H1 (cell line): ENCODE measurements around the gene CDC42SE2. TPM values are rescaled to one million over a fixed set of nuclear protein-coding genes. Genes with fewer than 3 reads are reported as not detected.

Source experiments
- CTCF ChIA-PET: fragments of 300-600 bp; sonication (Branson Sonifier 250); formaldehyde crosslinking; loops from one replicate; lab custom pipeline; 2021; ENCODE audit not compliant: partially characterized antibody; lab: Charles Lee
- POLR2A ChIA-PET: fragments of 300-600 bp; sonication (Branson Sonifier 250); formaldehyde crosslinking; loops from one replicate; lab custom pipeline; 2021; ENCODE audit warnings: inconsistent platforms; ENCODE audit not compliant: partially characterized antibody; lab: Charles Lee
- DNase-seq, 2 experiments: peaks; one replicate each; pipeline versions ENCODE4 v3.0.0 to v3.0.0-alpha.2; 2010 to 2022; ENCODE audit warnings: low spot score in 2 of 2, low read depth in 1 of 2, mixed read lengths in 1 of 2
- FAIRE-seq: peaks from 2 replicates; lab custom pipeline; 2011; peaks lifted over from hg19 to GRCh38; lab: Jason Lieb, UNC
- H2AFZ ChIP-seq: 2 replicates; pipeline ENCODE4 v1.8.1; 2012; ENCODE audit warnings: low read length, inconsistent platforms
- H2AK5ac ChIP-seq: 2 replicates; pipeline ENCODE4 v1.6.1; 2013; ENCODE audit warnings: low read depth, low read length
- H2BK120ac ChIP-seq: replicated peaks from 2 replicates; pipeline ENCODE3; 2013; ENCODE audit warnings: low read depth, low read length, inconsistent platforms
- H2BK12ac ChIP-seq: 2 replicates; pipeline ENCODE4 v1.6.1; 2013; ENCODE audit warnings: low read depth, low read length
- H2BK15ac ChIP-seq: 2 replicates; pipeline ENCODE4 v1.6.1; 2013; ENCODE audit warnings: low read length
- H2BK20ac ChIP-seq: 2 replicates; pipeline ENCODE4 v1.6.1; 2013; ENCODE audit warnings: low read length
- H2BK5ac ChIP-seq: 2 replicates; pipeline ENCODE4 v1.6.1; 2013; ENCODE audit warnings: low read depth, low read length
- H3K14ac ChIP-seq: 2 replicates; pipeline ENCODE4 v1.6.1; 2013; ENCODE audit warnings: inconsistent platforms; ENCODE audit not compliant: insufficient read length
- H3K18ac ChIP-seq: 2 replicates; pipeline ENCODE4 v1.6.1; 2013; ENCODE audit warnings: low read length; ENCODE audit errors: extremely low read depth
- H3K23ac ChIP-seq: 2 replicates; pipeline ENCODE4 v1.6.1; 2013; ENCODE audit warnings: inconsistent platforms; ENCODE audit not compliant: insufficient read length
- H3K23me2 ChIP-seq: 2 replicates; pipeline ENCODE4 v1.6.1; 2013; ENCODE audit warnings: low read depth, low read length
- H3K27ac ChIP-seq: 2 replicates; pipeline ENCODE4 v1.6.1; 2011; ENCODE audit warnings: low read depth, low read length, inconsistent platforms
- H3K27me3 ChIP-seq, 4 experiments: replicated peaks in 1 of 4; 1 replicate in 1 of 4; 2 replicates in 3 of 4; pipeline versions ENCODE4 v1.6.1 to v1.8.1; 2011 to 2013; ENCODE audit warnings: low read length in 3 of 4, mild to moderate bottlenecking in 3 of 4, inconsistent platforms in 2 of 4, mixed read lengths in 2 of 4, moderate library complexity in 1 of 4; ENCODE audit not compliant: control insufficient read depth in 3 of 4, insufficient read depth in 3 of 4; ENCODE audit errors: extremely low read depth in 1 of 4
- H3K36me3 ChIP-seq, 4 experiments: 2 replicates each; pipeline versions ENCODE4 v1.6.1 to v1.8.1; 2011 to 2013; ENCODE audit warnings: mild to moderate bottlenecking in 4 of 4, low read length in 3 of 4, moderate library complexity in 2 of 4, control low read depth in 1 of 4, inconsistent platforms in 1 of 4; ENCODE audit not compliant: insufficient read depth in 4 of 4, control insufficient read depth in 2 of 4
- H3K4ac ChIP-seq: replicated peaks from 2 replicates; pipeline ENCODE3; 2013; ENCODE audit warnings: low read length, low read depth, mixed read lengths, inconsistent platforms; ENCODE audit not compliant: insufficient read length
- H3K4me1 ChIP-seq, 4 experiments: replicated peaks in 1 of 4; 1 replicate in 1 of 4; 2 replicates in 3 of 4; pipeline versions ENCODE4 v1.6.1 to v1.8.1; 2011 to 2013; ENCODE audit warnings: low read length in 3 of 4, inconsistent platforms in 2 of 4, mixed read lengths in 1 of 4; ENCODE audit not compliant: insufficient read depth in 4 of 4, control insufficient read depth in 3 of 4
- H3K4me2 ChIP-seq, 2 experiments: 2 replicates each; pipeline versions ENCODE4 v1.6.1 to v1.8.1; 2011 to 2013; ENCODE audit warnings: low read depth in 2 of 2, low read length in 2 of 2, control low read depth in 1 of 2, inconsistent platforms in 1 of 2, mild to moderate bottlenecking in 1 of 2; ENCODE audit not compliant: insufficient read depth in 1 of 2
- H3K4me3 ChIP-seq, 4 experiments: fragments of 200-600, 300-600 bp in 1 of 4; sonication (generic), shearing (Covaris generic), sonication (Bioruptor Twin) in 1 of 4; 2 replicates each; pipeline versions ENCODE4 v1.5.1 to v1.8.1; 2011 to 2016; ENCODE audit warnings: low read length in 4 of 4, low read depth in 3 of 4, control low read depth in 2 of 4, inconsistent platforms in 2 of 4, mild to moderate bottlenecking in 2 of 4, mixed read lengths in 1 of 4, moderate library complexity in 1 of 4; ENCODE audit not compliant: insufficient read depth in 2 of 4; ENCODE audit errors: extremely low read depth in 1 of 4
- H3K56ac ChIP-seq: replicated peaks from 2 replicates; pipeline ENCODE3; 2013; ENCODE audit warnings: low read depth, mild to moderate bottlenecking, mixed read lengths, low read length, inconsistent platforms; ENCODE audit not compliant: insufficient read length
- H3K79me1 ChIP-seq: 2 replicates; pipeline ENCODE4 v1.6.1; 2013; ENCODE audit warnings: low read depth, low read length, control low read depth
- H3K79me2 ChIP-seq, 2 experiments: 2 replicates each; pipeline versions ENCODE4 v1.6.1 to v1.8.1; 2012 to 2013; ENCODE audit warnings: low read length in 2 of 2, mild to moderate bottlenecking in 2 of 2, inconsistent platforms in 1 of 2; ENCODE audit not compliant: insufficient read depth in 2 of 2, control insufficient read depth in 1 of 2
- H3K9ac ChIP-seq, 4 experiments: replicated peaks in 1 of 4; 1 replicate in 1 of 4; 2 replicates in 3 of 4; pipeline versions ENCODE4 v1.6.1 to v1.8.1; 2011 to 2013; ENCODE audit warnings: low read depth in 3 of 4, low read length in 3 of 4, control low read depth in 2 of 4, mild to moderate bottlenecking in 2 of 4, moderate library complexity in 2 of 4, inconsistent platforms in 1 of 4; ENCODE audit errors: extremely low read depth in 1 of 4
- H3K9me3 ChIP-seq, 2 experiments: 2 replicates each; pipeline versions ENCODE4 v1.6.1 to v1.8.1; 2012 to 2013; ENCODE audit warnings: mild to moderate bottlenecking in 2 of 2, moderate library complexity in 2 of 2, control low read depth in 1 of 2, inconsistent platforms in 1 of 2, low read depth in 1 of 2, low read length in 1 of 2, mixed read lengths in 1 of 2; ENCODE audit not compliant: insufficient read depth in 2 of 2
- H4K20me1 ChIP-seq, 2 experiments: replicated peaks in 1 of 2; 2 replicates each; pipeline versions ENCODE3 to v1.8.1; 2011 to 2013; ENCODE audit warnings: inconsistent platforms in 2 of 2, low read length in 2 of 2, mild to moderate bottlenecking in 1 of 2; ENCODE audit not compliant: insufficient read depth in 2 of 2, control insufficient read depth in 1 of 2
- H4K5ac ChIP-seq: 2 replicates; pipeline ENCODE4 v1.6.1; 2013; ENCODE audit warnings: low read length, low read depth, mixed read lengths, inconsistent platforms; ENCODE audit not compliant: insufficient read length
- H4K8ac ChIP-seq: 2 replicates; pipeline ENCODE4 v1.8.0; 2013; ENCODE audit warnings: mild to moderate bottlenecking, moderate library complexity, low read length, inconsistent platforms; ENCODE audit not compliant: insufficient read depth; ENCODE audit errors: extremely low read depth
- H4K91ac ChIP-seq: replicated peaks from 2 replicates; pipeline ENCODE3; 2013; ENCODE audit warnings: low read length, mixed read lengths, inconsistent platforms; ENCODE audit not compliant: insufficient read length
- ASH2L ChIP-seq: fragments of 200-600, 300-600 bp; sonication (generic); IDR thresholded peaks from one replicate; pipeline ENCODE4 v1.7.1; 2017; ENCODE audit warnings: low read length
- ATF2 ChIP-seq: IDR thresholded peaks from 2 replicates; pipeline ENCODE4 v1.6.1; 2012; ENCODE audit warnings: low read length, inconsistent platforms
- CHD1 ChIP-seq: IDR thresholded peaks from 2 replicates; pipeline ENCODE4 v1.6.1; 2012; ENCODE audit warnings: low read depth, low read length, improper control_type of control experiment
- EP300 ChIP-seq, 2 experiments: IDR thresholded peaks; 1 replicate in 1 of 2; 2 replicates in 1 of 2; pipeline ENCODE4 v1.6.1; 2011 to 2012; ENCODE audit warnings: low read depth in 2 of 2, low read length in 2 of 2, mild to moderate bottlenecking in 2 of 2, borderline replicate concordance in 1 of 2, inconsistent platforms in 1 of 2, moderate library complexity in 1 of 2
- FOSL1 ChIP-seq: IDR thresholded peaks from 2 replicates; pipeline ENCODE4 v1.6.1; 2011; ENCODE audit warnings: mild to moderate bottlenecking, low read depth, low read length, moderate library complexity; ENCODE audit not compliant: insufficient read depth
- GABPA ChIP-seq: IDR thresholded peaks from 2 replicates; pipeline ENCODE4 v1.6.1; 2011; ENCODE audit warnings: mild to moderate bottlenecking, low read length, moderate library complexity, borderline replicate concordance; ENCODE audit not compliant: insufficient read depth
- NRF1 ChIP-seq: IDR thresholded peaks from 2 replicates; pipeline ENCODE4 v1.6.1; 2011; ENCODE audit warnings: mild to moderate bottlenecking, low read depth, low read length, improper control_type of control experiment
- POU5F1 ChIP-seq: IDR thresholded peaks from 2 replicates; pipeline ENCODE4 v1.6.1; 2011; ENCODE audit warnings: low read depth, mild to moderate bottlenecking, low read length, moderate library complexity
- RBBP5 ChIP-seq: IDR thresholded peaks from 2 replicates; pipeline ENCODE4 v1.7.1; 2012; ENCODE audit warnings: low read depth, mild to moderate bottlenecking, inconsistent platforms, low read length, moderate library complexity, borderline replicate concordance
- SIRT6 ChIP-seq: IDR thresholded peaks from one replicate; pipeline ENCODE4 v1.7.1; 2012; ENCODE audit warnings: low read length, inconsistent platforms
- SP1 ChIP-seq: IDR thresholded peaks from 2 replicates; pipeline ENCODE4 v1.6.1; 2011; ENCODE audit warnings: low read depth, low read length
- SP4 ChIP-seq: IDR thresholded peaks from 2 replicates; pipeline ENCODE4 v1.6.1; 2012; ENCODE audit warnings: low read length, inconsistent platforms
- SRF ChIP-seq: IDR thresholded peaks from 2 replicates; pipeline ENCODE4 v1.6.1; 2011; ENCODE audit warnings: mild to moderate bottlenecking, low read depth, low read length, moderate library complexity
- YY1 ChIP-seq: IDR thresholded peaks from 2 replicates; pipeline ENCODE4 v1.6.1; 2011; ENCODE audit warnings: low read depth, mild to moderate bottlenecking, low read length
- WGBS, 2 experiments: shearing (Covaris generic) in 1 of 2; methylation state at CpG; one replicate each; pipeline versions ENCODE4 v1.1.6 to v1.1.7; 2013 to 2015; ENCODE audit warnings: low lambda C conversion rate in 2 of 2, mixed read lengths in 2 of 2, inconsistent platforms in 1 of 2, low coverage in 1 of 2, missing lambda C conversion rate in 1 of 2; ENCODE audit not compliant: insufficient replicate concordance in 2 of 2, insufficient coverage in 1 of 2, insufficient read length in 1 of 2; ENCODE audit errors: extremely low coverage in 1 of 2, missing lambda C conversion rate in 1 of 2; 5-methylcytosine and 5-hydroxymethylcytosine counted together
- polyA plus RNA-seq, 7 experiments: library from polyadenylated mRNA; depleted of rRNA in 3 of 7; stranded (reverse) in 5 of 7; unstranded in 2 of 7; fragments of >200 nt in 5 of 7; fragments of 200-250 nt in 2 of 7; gene quantifications; 1 replicate in 5 of 7; 2 replicates in 1 of 7; 4 replicates in 1 of 7; pipeline versions ENCODE4 v1.2.1 to v1.2.3, GENCODE V29; 2011 to 2013; ENCODE audit warnings: missing spikeins in 2 of 7, mixed read lengths in 2 of 7
- total RNA-seq: library from RNA; stranded (reverse); fragmentation: NEBNext Ultra II Directional; extraction: Animal tissue kit (Norgen Biotek cat#: 25700); gene quantifications from 2 replicates; pipeline ENCODE4 v1.2.1, GENCODE V29; 2021

Gene CDC42SE2
- total and polyA plus RNA-seq, 2 of the 8 experiments (the other 6 are each of a cell fraction or from before 2014, with no cell fraction given) = 16.7 to 30.8 TPM

GRCh38 chr5:131272724-131273123, 8.9 kb downstream of the CDC42SE2 start:
- H3K79me2 ChIP-seq = peaks cover 0 to 73% of the 10 kb centered on the region in 2 experiments; a peak in 2 of 4 replicates
- no peak overlapping the region for H2AK5ac ChIP-seq
- no peaks in the 10 kb centered on the region for H3K9me3 ChIP-seq
- H3K18ac ChIP-seq = no peak overlapping the region
- H2BK120ac ChIP-seq = no peak overlapping the region
- H3K14ac ChIP-seq = no peak overlapping the region
- H3K36me3 ChIP-seq = no peaks in the 10 kb centered on the region
- no peak overlapping the region for H3K4ac ChIP-seq
- no peak overlapping the region for H2BK12ac ChIP-seq
- H3K23ac ChIP-seq = no peak overlapping the region
- H4K91ac ChIP-seq = no peak overlapping the region
- no peaks in the 10 kb centered on the region for H3K23me2 ChIP-seq
- DNase-seq (no peak), FAIRE-seq (no peak)
- no peak overlapping the region for H2BK20ac ChIP-seq
- no peak overlapping the region for H4K5ac ChIP-seq
- H3K4me1 ChIP-seq = peaks cover 0 to 2% (median 0%) of the 10 kb centered on the region in 4 experiments; a peak in 1 of 7 replicates
- H3K79me1 ChIP-seq = no peaks in the 10 kb centered on the region
- no peak overlapping the region for H2BK5ac ChIP-seq
- H3K4me3 ChIP-seq = no peak overlapping the region
- no peak overlapping the region for H3K4me2 ChIP-seq
- H2BK15ac ChIP-seq = no peak overlapping the region
- H4K20me1 ChIP-seq = no peaks in the 10 kb centered on the region
- no peak overlapping the region for H4K8ac ChIP-seq
- H3K27me3 ChIP-seq = no peaks in the 10 kb centered on the region
- no peak overlapping the region; the same call in 1 of the 2 replicates for H3K27ac ChIP-seq
- H3K56ac ChIP-seq = no peak overlapping the region
- WGBS, 2 experiments = 94% methylated on average over 2 of the region's 2 CpGs; no CpG with 5 or more reads in 1 of the 2 experiments
- H2AFZ ChIP-seq = no peak overlapping the region
- ChIA-PET CTCF (interaction anchor here (0.8 kb wide), 1 partner anchor 117 kb away, joined by 4 read pairs; no protein-coding TSS in a partner anchor), POLR2A (no interaction called here)
- no peak overlapping the region for H3K9ac ChIP-seq
- TF ChIP-seq ATF2 (no peak), GABPA (no peak), POU5F1 (no peak), EP300 (IDR thresholded peaks at IDR 0.05; ENCODE audit: borderline replicate concordance in 1 of 2, low read depth in 2 of 2, low read length in 2 of 2) (no peak), CHD1 (no peak), NRF1 (no peak), SIRT6 (no peak), SRF (no peak), RBBP5 (no peak), SP4 (no peak), SP1 (no peak), FOSL1 (no peak), YY1 (no peak), ASH2L (no peak)
